HepG2 (cell line): ENCODE measurements around the gene TOB1.

Experiments
- ESRRA ChIP-seq: sonication (generic); formaldehyde crosslinking; IDR thresholded peaks from 2 replicates; pipeline ENCODE4 v1.5.1; 2020; ENCODE audit warnings: mild to moderate bottlenecking, low read depth, missing genetic modification reagents
- GABPA ChIP-seq, 2 experiments: IDR thresholded peaks; 2 replicates each; pipeline ENCODE4 v1.6.1; 2011 to 2016; ENCODE audit warnings: low read depth in 2 of 2, low read length in 1 of 2, missing biosample characterization in 1 of 2, missing genetic modification characterization in 1 of 2
- HOXA5 ChIP-seq: sonication (generic); formaldehyde crosslinking; IDR thresholded peaks from 2 replicates; pipeline ENCODE4 v1.4.0; 2020; ENCODE audit warnings: missing genetic modification reagents
- MIER3 ChIP-seq: IDR thresholded peaks from 2 replicates; pipeline ENCODE4 v1.6.1; 2016; ENCODE audit warnings: missing compliant biosample characterization, borderline replicate concordance
- MTA3 ChIP-seq: sonication (generic); formaldehyde crosslinking; IDR thresholded peaks from 2 replicates; pipeline ENCODE4 v1.4.0; 2020; ENCODE audit warnings: missing genetic modification reagents
- RBFOX2 ChIP-seq: fragments of 200-400 bp; formaldehyde crosslinking; IDR thresholded peaks from 2 replicates; pipeline ENCODE4 v1.6.1; 2017; ENCODE audit warnings: low read depth, mild to moderate bottlenecking, low read length
- SMC3 ChIP-seq: IDR thresholded peaks from 2 replicates; pipeline ENCODE4 v1.6.1; 2011; ENCODE audit warnings: low read length, improper control_type of control experiment
- TARDBP ChIP-seq: sonication (generic); formaldehyde crosslinking; IDR thresholded peaks from 2 replicates; pipeline ENCODE4 v1.8.0; 2022; ENCODE audit warnings: mild to moderate bottlenecking, missing genetic modification reagents
- ZNF230 ChIP-seq: sonication (generic); formaldehyde crosslinking; IDR thresholded peaks from 2 replicates; pipeline ENCODE4 v1.4.0; 2020; ENCODE audit warnings: mild to moderate bottlenecking, missing genetic modification reagents
- ZNF768 ChIP-seq: sonication (generic); formaldehyde crosslinking; IDR thresholded peaks from 2 replicates; pipeline ENCODE4 v1.4.0; 2020; ENCODE audit warnings: missing genetic modification reagents
- TF ChIP-seq, protein P1 (sequence below): sonication (generic); formaldehyde crosslinking; IDR thresholded peaks from 2 replicates; pipeline ENCODE4 v1.8.1; 2022; ENCODE audit warnings: mild to moderate bottlenecking, missing genetic modification reagents
- TF ChIP-seq, protein P2 (sequence below), 2 experiments: sonication (generic) in 1 of 2; formaldehyde crosslinking in 1 of 2; IDR thresholded peaks; 2 replicates each; pipeline versions ENCODE4 v1.5.1 to v1.6.1; 2011 to 2020; ENCODE audit warnings: borderline replicate concordance in 1 of 2, low read depth in 1 of 2, low read length in 1 of 2, mild to moderate bottlenecking in 1 of 2, missing genetic modification reagents in 1 of 2, moderate library complexity in 1 of 2
- TF ChIP-seq, protein P3 (sequence below): sonication (generic); formaldehyde crosslinking; IDR thresholded peaks from 2 replicates; pipeline ENCODE4 v1.5.0; 2020; ENCODE audit warnings: mild to moderate bottlenecking, missing genetic modification reagents, moderate library complexity

- TF ChIP-seq MIER3 (CRISPR knock-in tag) = no peak
- TF ChIP-seq, protein P1, sequence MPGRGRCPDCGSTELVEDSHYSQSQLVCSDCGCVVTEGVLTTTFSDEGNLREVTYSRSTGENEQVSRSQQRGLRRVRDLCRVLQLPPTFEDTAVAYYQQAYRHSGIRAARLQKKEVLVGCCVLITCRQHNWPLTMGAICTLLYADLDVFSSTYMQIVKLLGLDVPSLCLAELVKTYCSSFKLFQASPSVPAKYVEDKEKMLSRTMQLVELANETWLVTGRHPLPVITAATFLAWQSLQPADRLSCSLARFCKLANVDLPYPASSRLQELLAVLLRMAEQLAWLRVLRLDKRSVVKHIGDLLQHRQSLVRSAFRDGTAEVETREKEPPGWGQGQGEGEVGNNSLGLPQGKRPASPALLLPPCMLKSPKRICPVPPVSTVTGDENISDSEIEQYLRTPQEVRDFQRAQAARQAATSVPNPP = no peak
- TF ChIP-seq, protein P2, sequence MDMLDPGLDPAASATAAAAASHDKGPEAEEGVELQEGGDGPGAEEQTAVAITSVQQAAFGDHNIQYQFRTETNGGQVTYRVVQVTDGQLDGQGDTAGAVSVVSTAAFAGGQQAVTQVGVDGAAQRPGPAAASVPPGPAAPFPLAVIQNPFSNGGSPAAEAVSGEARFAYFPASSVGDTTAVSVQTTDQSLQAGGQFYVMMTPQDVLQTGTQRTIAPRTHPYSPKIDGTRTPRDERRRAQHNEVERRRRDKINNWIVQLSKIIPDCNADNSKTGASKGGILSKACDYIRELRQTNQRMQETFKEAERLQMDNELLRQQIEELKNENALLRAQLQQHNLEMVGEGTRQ (IDR thresholded peaks at IDR 0.05; ENCODE audit: low read depth, low read length) = no peak
- TF ChIP-seq, protein P2 (CRISPR knock-in tag; IDR thresholded peaks at IDR 0.05; ENCODE audit: borderline replicate concordance) = no peak
- TF ChIP-seq, protein P3, sequence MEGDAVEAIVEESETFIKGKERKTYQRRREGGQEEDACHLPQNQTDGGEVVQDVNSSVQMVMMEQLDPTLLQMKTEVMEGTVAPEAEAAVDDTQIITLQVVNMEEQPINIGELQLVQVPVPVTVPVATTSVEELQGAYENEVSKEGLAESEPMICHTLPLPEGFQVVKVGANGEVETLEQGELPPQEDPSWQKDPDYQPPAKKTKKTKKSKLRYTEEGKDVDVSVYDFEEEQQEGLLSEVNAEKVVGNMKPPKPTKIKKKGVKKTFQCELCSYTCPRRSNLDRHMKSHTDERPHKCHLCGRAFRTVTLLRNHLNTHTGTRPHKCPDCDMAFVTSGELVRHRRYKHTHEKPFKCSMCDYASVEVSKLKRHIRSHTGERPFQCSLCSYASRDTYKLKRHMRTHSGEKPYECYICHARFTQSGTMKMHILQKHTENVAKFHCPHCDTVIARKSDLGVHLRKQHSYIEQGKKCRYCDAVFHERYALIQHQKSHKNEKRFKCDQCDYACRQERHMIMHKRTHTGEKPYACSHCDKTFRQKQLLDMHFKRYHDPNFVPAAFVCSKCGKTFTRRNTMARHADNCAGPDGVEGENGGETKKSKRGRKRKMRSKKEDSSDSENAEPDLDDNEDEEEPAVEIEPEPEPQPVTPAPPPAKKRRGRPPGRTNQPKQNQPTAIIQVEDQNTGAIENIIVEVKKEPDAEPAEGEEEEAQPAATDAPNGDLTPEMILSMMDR = no peak
- TF ChIP-seq ZNF768 (CRISPR knock-in tag) = no peak
- no peak for TF ChIP-seq TARDBP
- TF ChIP-seq RBFOX2 = no peak
- no peak for TF ChIP-seq GABPA (IDR thresholded peaks at IDR 0.05; ENCODE audit: low read depth, low read length)
- TF ChIP-seq GABPA (CRISPR knock-in tag; IDR thresholded peaks at IDR 0.05; ENCODE audit: low read depth) = no peak
- no peak for TF ChIP-seq HOXA5 (CRISPR knock-in tag)
- no peak for TF ChIP-seq SMC3
- no peak for TF ChIP-seq ZNF230 (CRISPR knock-in tag)
- no peak for TF ChIP-seq MTA3 (CRISPR knock-in tag)
- TF ChIP-seq ESRRA (CRISPR knock-in tag) = no peak
These were observed 41.0 kb downstream of the TOB1 start for GRCh38 chr17:50825188-50825587.
